NT2/D1 (cell line): ENCODE results near the gene RPS6KA5.

Source experiments
- SUZ12 ChIP-seq: IDR thresholded peaks from 2 replicates; pipeline ENCODE4 v1.6.1; 2011; ENCODE audit not compliant: insufficient read length, insufficient read depth; ENCODE audit errors: extremely low read depth
- YY1 ChIP-seq: IDR thresholded peaks from 2 replicates; pipeline ENCODE4 v1.6.1; 2011; ENCODE audit not compliant: insufficient read length, insufficient read depth
- ZNF274 ChIP-seq: IDR thresholded peaks from 2 replicates; pipeline ENCODE4 v1.6.1; 2011; ENCODE audit warnings: mild to moderate bottlenecking, low read depth, low read length

- TF ChIP-seq YY1 = no peak
- no peak for TF ChIP-seq SUZ12
- TF ChIP-seq ZNF274 = no peak
Observed at GRCh38 chr14:90836692-90837063, 223.8 kb downstream of the RPS6KA5 start.
